GM13976 (cell line): ENCODE data around the gene ZDHHC14.

Source experiments
- DNase-seq: peaks from one replicate; pipeline ENCODE4 v3.0.0; 2012; ENCODE audit warnings: low spot score
- CTCF ChIP-seq: IDR thresholded peaks from 2 replicates; pipeline ENCODE4 v1.5.1; 2012; ENCODE audit warnings: borderline replicate concordance, mild to moderate bottlenecking; ENCODE audit not compliant: insufficient read depth; ENCODE audit errors: extremely low read depth, missing control alignments, control extremely low read depth
- in situ Hi-C: fragments of 300-500 bp; cut with MboI; formaldehyde crosslinking; loops from one replicate; pipeline ENCODE4 v1.12.0; 2022; ENCODE audit warnings: low sequenced_read_pairs, mixed read lengths, inconsistent platforms; ENCODE audit not compliant: unreplicated experiment

ZDHHC14 gene

DNA sequence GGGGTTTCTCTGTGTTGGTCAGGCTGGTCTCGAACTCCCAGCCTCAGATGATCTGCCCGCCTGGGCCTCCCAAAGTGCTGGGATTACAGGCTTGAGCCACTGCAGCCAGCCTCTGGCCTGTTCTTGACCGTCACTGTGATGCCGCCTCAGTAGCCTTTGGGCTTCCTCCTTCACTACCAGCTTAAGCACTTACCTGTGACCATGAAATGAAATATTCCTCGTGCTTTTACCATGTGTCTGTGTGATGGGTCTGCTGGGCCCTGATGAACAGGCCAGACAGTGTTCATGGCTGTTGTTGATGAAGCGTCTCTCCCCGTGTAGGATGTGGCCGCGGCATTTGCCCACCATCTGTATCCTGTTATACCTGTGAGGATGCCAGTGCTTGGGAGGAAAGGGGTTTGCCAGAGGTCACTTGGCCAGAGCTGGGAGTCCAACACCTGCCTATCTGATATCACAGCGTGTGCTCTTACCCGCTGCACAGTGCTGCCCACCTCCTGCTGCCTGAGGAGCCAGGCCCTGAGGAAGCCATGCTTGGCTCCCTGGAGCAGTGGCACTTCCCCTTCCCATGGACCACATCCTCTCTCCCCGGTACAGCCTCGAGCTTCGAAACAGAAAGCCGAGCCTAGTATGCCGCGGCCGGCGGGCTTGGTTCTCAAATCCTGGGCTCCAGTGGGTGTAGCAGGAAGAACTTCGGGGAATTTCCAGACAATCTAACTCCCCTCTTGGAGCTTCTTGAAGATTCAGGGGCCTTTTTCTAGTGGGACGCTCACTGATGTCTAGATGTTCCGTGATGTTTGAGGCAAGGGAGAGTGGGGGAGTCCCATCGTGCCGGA, 167.9 kb downstream of the ZDHHC14 start:
- no peak for DNase-seq
- in situ Hi-C loops: no loop called here
- no peak for TF ChIP-seq CTCF

- TF ChIP-seq CTCF: no peak
- in situ Hi-C loops: no loop called here
- DNase-seq: no peak
Measured at GRCh38 chr6:157549468-157549745, 168.4 kb downstream of the ZDHHC14 start.

- no peak for DNase-seq
- no peak for TF ChIP-seq CTCF
- in situ Hi-C loops: no loop called here
Measured at GRCh38 chr6:157550114-157550989, 169.4 kb downstream of the ZDHHC14 start.

DNA sequence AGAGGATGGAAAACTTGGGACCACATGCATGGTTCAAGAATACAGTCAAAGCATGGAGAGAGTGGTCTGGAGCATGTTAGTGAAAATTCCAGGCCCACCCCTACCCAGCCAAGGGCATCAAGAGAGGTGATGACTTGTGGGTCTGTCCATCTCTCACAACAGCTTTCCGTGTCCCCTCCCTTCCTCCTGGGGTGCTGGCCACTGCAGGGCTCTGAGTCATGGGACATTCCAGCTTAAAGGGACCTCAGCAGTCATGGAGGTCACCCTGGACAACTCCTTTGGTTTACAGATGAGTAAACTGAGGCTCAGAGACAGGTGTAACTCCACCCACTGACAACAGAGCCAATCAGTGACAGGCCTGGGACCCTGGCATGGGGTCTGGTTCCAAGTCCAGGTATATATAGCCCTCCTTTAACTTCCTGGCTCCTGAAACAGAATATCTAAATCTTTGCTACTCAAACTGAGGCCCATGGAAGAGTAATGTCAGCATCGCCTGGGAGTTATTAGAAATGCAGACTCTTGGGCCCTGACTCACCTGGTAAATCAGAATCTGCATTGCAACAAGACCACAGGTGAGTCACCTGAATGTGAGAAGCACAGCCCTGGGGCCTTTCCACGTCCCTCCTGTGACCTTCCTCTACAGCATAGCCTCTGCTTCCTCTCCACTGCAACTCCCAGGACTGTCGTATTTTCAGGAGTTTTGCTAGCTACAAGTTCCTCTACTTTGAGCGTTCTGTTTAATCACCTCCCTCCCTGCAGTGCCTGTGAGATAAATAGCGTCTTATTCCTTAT, 170.2 kb downstream of the ZDHHC14 start:
- DNase-seq: no peak
- TF ChIP-seq CTCF: no peak
- in situ Hi-C loops: no loop called here

DNA sequence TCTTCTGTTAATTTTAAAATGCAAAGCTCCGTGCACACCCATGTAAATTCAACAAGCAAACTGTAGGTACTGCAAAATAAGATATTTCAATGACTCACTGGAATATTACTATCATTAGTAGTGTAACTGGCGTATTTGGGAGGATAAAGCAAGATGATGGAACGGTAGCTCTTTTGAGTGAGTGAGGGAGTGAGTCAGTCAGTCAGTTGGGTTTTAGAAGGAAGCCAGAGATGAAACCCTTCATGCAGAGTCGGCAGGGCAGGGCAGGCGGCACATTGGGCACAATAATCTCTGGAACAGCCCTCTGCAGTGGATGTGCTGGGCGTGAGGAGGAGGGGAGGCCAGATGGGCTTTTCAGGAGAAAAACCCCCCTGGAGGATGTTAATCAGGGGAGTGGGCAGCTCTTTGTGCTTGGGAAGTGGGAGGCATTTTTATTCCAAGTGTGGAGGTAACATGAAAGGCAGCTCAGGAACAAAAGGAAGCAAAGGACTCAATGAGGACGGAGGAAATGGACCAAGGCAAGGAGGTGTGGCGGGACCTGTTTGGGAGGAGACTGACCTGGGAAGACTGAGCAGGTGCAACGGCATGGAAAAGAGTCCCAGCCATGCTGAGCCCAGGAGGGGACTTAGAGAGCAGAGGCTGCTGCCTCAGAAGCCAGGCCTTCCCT, 171.2 kb downstream of the ZDHHC14 start:
- no peak for DNase-seq
- no peak for TF ChIP-seq CTCF
- in situ Hi-C loops: no loop called here
